ENCODE results near the gene PTPRB. TPM values are rescaled to one million over a fixed set of nuclear protein-coding genes. Genes with fewer than 3 reads are reported as not detected.

Gene PTPRB
- total and polyA plus RNA-seq, 2 donors (not counting 1 experiment from before 2014, with no cell fraction given) = 0.66 to 1.6 TPM

- Histone ChIP-seq H3K4me2 (ENCODE audit: extremely low read depth, insufficient read depth, low read length) (no peak overlapping the region), H3K9me3 (ENCODE audit: control insufficient read depth, insufficient read depth, low read depth, low read length) (no peaks in the 10 kb centered on the region), H3K27me3 (ENCODE audit: control insufficient read depth, insufficient read depth, low read length) (no peaks in the 10 kb centered on the region), H3K4me3 (replicated peaks in 1 of 4; ENCODE audit: control extremely low read depth in 1 of 4, insufficient read depth in 1 of 4, low read depth in 3 of 4, low read length in 4 of 4) (no peak overlapping the region), H3K9ac (ENCODE audit: insufficient read depth, low read length) (no peak overlapping the region), H4K20me1 (ENCODE audit: control insufficient read depth, extremely low read depth, insufficient read depth, low read length) (no peaks in the 10 kb centered on the region), H3K79me2 (ENCODE audit: control insufficient read depth, insufficient read depth, low read length) (no peaks in the 10 kb centered on the region), H2AFZ (ENCODE audit: low read length) (no peak overlapping the region), H3K36me3 (ENCODE audit: control insufficient read depth, insufficient read depth, low read length) (no peaks in the 10 kb centered on the region), H3K4me1 (ENCODE audit: control insufficient read depth, extremely low read depth, insufficient read depth, low read length) (no peaks in the 10 kb centered on the region), H3K27ac (ENCODE audit: insufficient read depth, low read length) (no peak overlapping the region)
- no peak for DNase-seq (ENCODE audit: low read depth in 2 of 2)
- TF ChIP-seq EZH2 (IDR thresholded peaks at IDR 0.05; ENCODE audit: low read length, missing control alignments) (no peak), CTCF (conservative IDR thresholded peaks at IDR 0.05 in 1 of 2, IDR thresholded peaks at IDR 0.05 in 1 of 2; ENCODE audit: low read depth in 1 of 2, low read length in 2 of 2) (no peak)
Observed at GRCh38 chr12:70571029-70571428, 66.2 kb downstream of the PTPRB start.

DNA sequence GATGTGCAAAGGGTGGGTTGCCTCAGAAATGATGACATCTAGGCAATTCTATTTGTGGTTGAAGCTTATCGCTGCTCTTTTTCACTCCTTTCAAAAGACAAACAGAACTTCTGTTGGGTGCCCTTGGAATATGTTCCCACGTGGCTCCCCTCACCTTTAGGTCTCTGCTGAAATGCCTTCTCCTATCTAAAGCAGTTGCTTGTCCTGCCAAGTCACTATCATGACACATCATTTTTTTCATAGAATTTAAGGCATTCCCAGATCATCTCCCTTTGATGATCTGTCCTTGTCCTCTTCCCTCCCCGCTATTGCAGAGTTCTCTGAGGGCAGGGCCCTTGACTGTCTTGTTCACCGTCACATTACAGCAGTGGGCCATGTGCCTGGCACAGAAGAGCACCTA is 75.7 kb downstream of the PTPRB start:
- Histone ChIP-seq H3K79me2 (ENCODE audit: control insufficient read depth, insufficient read depth, low read length) (no peaks in the 10 kb centered on the region), H3K4me2 (ENCODE audit: extremely low read depth, insufficient read depth, low read length) (no peak overlapping the region), H3K9me3 (ENCODE audit: control insufficient read depth, insufficient read depth, low read depth, low read length) (no peaks in the 10 kb centered on the region), H2AFZ (ENCODE audit: low read length) (no peak overlapping the region), H3K4me1 (ENCODE audit: control insufficient read depth, extremely low read depth, insufficient read depth, low read length) (no peaks in the 10 kb centered on the region), H3K4me3 (replicated peaks in 1 of 4; ENCODE audit: control extremely low read depth in 1 of 4, insufficient read depth in 1 of 4, low read depth in 3 of 4, low read length in 4 of 4) (no peak overlapping the region), H3K36me3 (ENCODE audit: control insufficient read depth, insufficient read depth, low read length) (no peaks in the 10 kb centered on the region), H3K9ac (ENCODE audit: insufficient read depth, low read length) (no peak overlapping the region), H4K20me1 (ENCODE audit: control insufficient read depth, extremely low read depth, insufficient read depth, low read length) (no peaks in the 10 kb centered on the region), H3K27ac (ENCODE audit: insufficient read depth, low read length) (no peak overlapping the region), H3K27me3 (ENCODE audit: control insufficient read depth, insufficient read depth, low read length) (no peaks in the 10 kb centered on the region)
- TF ChIP-seq CTCF (conservative IDR thresholded peaks at IDR 0.05 in 1 of 2, IDR thresholded peaks at IDR 0.05 in 1 of 2; ENCODE audit: low read depth in 1 of 2, low read length in 2 of 2) = no peak
- TF ChIP-seq EZH2 (IDR thresholded peaks at IDR 0.05; ENCODE audit: low read length, missing control alignments) = no peak
- no peak for DNase-seq (ENCODE audit: low read depth in 2 of 2)

- Histone ChIP-seq H3K27ac (ENCODE audit: insufficient read depth, low read length) (no peak overlapping the region), H3K36me3 (ENCODE audit: control insufficient read depth, insufficient read depth, low read length) (no peaks in the 10 kb centered on the region), H3K9me3 (ENCODE audit: control insufficient read depth, insufficient read depth, low read depth, low read length) (no peaks in the 10 kb centered on the region), H3K4me1 (ENCODE audit: control insufficient read depth, extremely low read depth, insufficient read depth, low read length) (no peaks in the 10 kb centered on the region), H3K79me2 (ENCODE audit: control insufficient read depth, insufficient read depth, low read length) (no peaks in the 10 kb centered on the region), H2AFZ (ENCODE audit: low read length) (no peak overlapping the region), H3K9ac (ENCODE audit: insufficient read depth, low read length) (no peak overlapping the region), H3K4me2 (ENCODE audit: extremely low read depth, insufficient read depth, low read length) (no peak overlapping the region), H3K27me3 (ENCODE audit: control insufficient read depth, insufficient read depth, low read length) (no peaks in the 10 kb centered on the region), H4K20me1 (ENCODE audit: control insufficient read depth, extremely low read depth, insufficient read depth, low read length) (no peaks in the 10 kb centered on the region), H3K4me3 (replicated peaks in 1 of 4; ENCODE audit: control extremely low read depth in 1 of 4, insufficient read depth in 1 of 4, low read depth in 3 of 4, low read length in 4 of 4) (no peak overlapping the region)
- DNase-seq (ENCODE audit: low read depth in 2 of 2) = no peak
- no peak for TF ChIP-seq CTCF (conservative IDR thresholded peaks at IDR 0.05 in 1 of 2, IDR thresholded peaks at IDR 0.05 in 1 of 2; ENCODE audit: low read depth in 1 of 2, low read length in 2 of 2)
- TF ChIP-seq EZH2 (IDR thresholded peaks at IDR 0.05; ENCODE audit: low read length, missing control alignments) = no peak
Observed at GRCh38 chr12:70560671-70561070, 76.6 kb downstream of the PTPRB start.
